Mesenchymal stem cell (in vitro differentiated cells and primary cell): Measurements from ENCODE around the gene OR2M3.

Experiments used
- DNase-seq: peaks from one replicate; pipeline ENCODE4 v3.0.0-alpha.2; 2013
- H2AFZ ChIP-seq: one replicate; pipeline ENCODE4 v1.6.1; 2013; ENCODE audit warnings: low read depth, mild to moderate bottlenecking, control low read depth, inconsistent platforms, low read length, moderate library complexity
- H2AK5ac ChIP-seq: 2 replicates; pipeline ENCODE4 v1.6.1; 2013; ENCODE audit warnings: low read length, moderate library complexity, mild to moderate bottlenecking, inconsistent platforms; ENCODE audit not compliant: severe bottlenecking
- H2BK120ac ChIP-seq: one replicate; pipeline ENCODE4 v1.6.1; 2013; ENCODE audit warnings: low read depth, mild to moderate bottlenecking, inconsistent platforms, low read length, moderate library complexity
- H2BK12ac ChIP-seq, 2 experiments: one replicate each; pipeline ENCODE4 v1.6.1; 2013; ENCODE audit warnings: inconsistent platforms in 2 of 2, low read length in 2 of 2, mild to moderate bottlenecking in 2 of 2, moderate library complexity in 2 of 2, control low read depth in 1 of 2
- H2BK15ac ChIP-seq: one replicate; pipeline ENCODE4 v1.6.1; 2013; ENCODE audit warnings: mild to moderate bottlenecking, low read depth, inconsistent platforms; ENCODE audit not compliant: poor library complexity, severe bottlenecking
- H2BK5ac ChIP-seq: 2 replicates; pipeline ENCODE4 v1.6.1; 2013; ENCODE audit warnings: low read depth, mild to moderate bottlenecking, low read length, control low read depth, inconsistent platforms; ENCODE audit not compliant: poor library complexity, severe bottlenecking
- H3K14ac ChIP-seq, 2 experiments: one replicate each; pipeline ENCODE4 v1.6.1; 2013; ENCODE audit warnings: inconsistent platforms in 2 of 2, low read length in 2 of 2, control low read depth in 1 of 2, mild to moderate bottlenecking in 1 of 2, moderate library complexity in 1 of 2
- H3K18ac ChIP-seq, 2 experiments: one replicate each; pipeline ENCODE4 v1.6.1; 2013; ENCODE audit warnings: inconsistent platforms in 2 of 2, low read length in 2 of 2, control low read depth in 1 of 2, low read depth in 1 of 2, mild to moderate bottlenecking in 1 of 2
- H3K23ac ChIP-seq, 2 experiments: one replicate each; pipeline ENCODE4 v1.6.1; 2013; ENCODE audit warnings: inconsistent platforms in 2 of 2, low read length in 2 of 2, mild to moderate bottlenecking in 2 of 2, moderate library complexity in 2 of 2, control low read depth in 1 of 2
- H3K27ac ChIP-seq: 2 replicates; pipeline ENCODE4 v1.5.1; 2013; ENCODE audit warnings: mild to moderate bottlenecking, moderate library complexity, low read length, control low read depth, inconsistent platforms; ENCODE audit not compliant: poor library complexity, severe bottlenecking
- H3K27me3 ChIP-seq, 2 experiments: 2 replicates each; pipeline versions ENCODE4 v1.6.1 to v1.7.0; 2013; ENCODE audit warnings: low read length in 2 of 2, mild to moderate bottlenecking in 2 of 2, moderate library complexity in 2 of 2, control low read depth in 1 of 2, inconsistent platforms in 1 of 2; ENCODE audit not compliant: control insufficient read depth in 1 of 2, insufficient read depth in 1 of 2
- H3K36me3 ChIP-seq, 2 experiments: 2 replicates each; pipeline versions ENCODE4 v1.6.1 to v1.7.0; 2013; ENCODE audit warnings: low read length in 2 of 2, control low read depth in 1 of 2, inconsistent platforms in 1 of 2, low read depth in 1 of 2, mild to moderate bottlenecking in 1 of 2; ENCODE audit not compliant: insufficient read depth in 2 of 2, control insufficient read depth in 1 of 2
- H3K4ac ChIP-seq, 2 experiments: one replicate each; pipeline ENCODE4 v1.6.1; 2013; ENCODE audit warnings: inconsistent platforms in 2 of 2, low read length in 2 of 2, mild to moderate bottlenecking in 2 of 2, moderate library complexity in 2 of 2, control low read depth in 1 of 2, low read depth in 1 of 2
- H3K4me1 ChIP-seq: 2 replicates; pipeline ENCODE4 v1.6.1; 2013; ENCODE audit warnings: low read depth, low read length, control low read depth; ENCODE audit not compliant: control insufficient read depth, insufficient read depth
- H3K4me2 ChIP-seq: 2 replicates; pipeline ENCODE4 v1.6.1; 2013; ENCODE audit warnings: low read length, mild to moderate bottlenecking, inconsistent platforms; ENCODE audit not compliant: poor library complexity, severe bottlenecking
- H3K4me3 ChIP-seq, 2 experiments: 2 replicates each; pipeline versions ENCODE4 v1.5.1 to v1.7.0; 2013; ENCODE audit warnings: low read length in 2 of 2, mild to moderate bottlenecking in 2 of 2, control low read depth in 1 of 2, low read depth in 1 of 2; ENCODE audit not compliant: insufficient read depth in 1 of 2
- H3K79me1 ChIP-seq: replicated peaks from 2 replicates; pipeline ENCODE4 v1.6.1; 2013; ENCODE audit warnings: mild to moderate bottlenecking, control low read depth, low read length, inconsistent platforms; ENCODE audit not compliant: poor library complexity, severe bottlenecking
- H3K9ac ChIP-seq: 2 replicates; pipeline ENCODE4 v1.7.0; 2013; ENCODE audit warnings: mild to moderate bottlenecking, low read length, moderate library complexity
- H3K9me3 ChIP-seq: 2 replicates; pipeline ENCODE4 v1.7.0; 2013; ENCODE audit warnings: mild to moderate bottlenecking, low read length; ENCODE audit not compliant: control insufficient read depth
- H4K8ac ChIP-seq: one replicate; pipeline ENCODE4 v1.6.1; 2013; ENCODE audit warnings: inconsistent platforms, mild to moderate bottlenecking, low read length, moderate library complexity
- H4K91ac ChIP-seq: one replicate; pipeline ENCODE4 v1.6.1; 2013; ENCODE audit warnings: mild to moderate bottlenecking, low read length, inconsistent platforms
- WGBS: methylation state at CpG from one replicate; pipeline ENCODE4 v1.1.7; 2013; ENCODE audit warnings: mixed read lengths; 5-methylcytosine and 5-hydroxymethylcytosine counted together

OR2M3 gene

GRCh38 chr1:248187363-248187762 lies 9.7 kb upstream of the OR2M3 start:
- H3K4ac ChIP-seq = no peak overlapping the region
- no peak overlapping the region for H2AFZ ChIP-seq
- H3K27ac ChIP-seq = no peak overlapping the region
- H3K36me3 ChIP-seq = no peaks in the 10 kb centered on the region
- H3K9ac ChIP-seq = no peak overlapping the region
- no peak for DNase-seq
- H3K14ac ChIP-seq = no peak overlapping the region
- H2AK5ac ChIP-seq = no peak overlapping the region
- no peaks in the 10 kb centered on the region for H3K79me1 ChIP-seq
- H3K9me3 ChIP-seq = peaks cover 17% of the 10 kb centered on the region
- no peak overlapping the region for H3K4me3 ChIP-seq
- no peak overlapping the region for H2BK5ac ChIP-seq
- WGBS = 52% methylated on average over 3 of the region's 3 CpGs
- H3K23ac ChIP-seq = no peak overlapping the region
- no peak overlapping the region for H3K4me2 ChIP-seq
- H3K27me3 ChIP-seq = no peaks in the 10 kb centered on the region
- H4K91ac ChIP-seq = no peak overlapping the region
- no peak overlapping the region for H2BK15ac ChIP-seq
- H3K4me1 ChIP-seq = no peaks in the 10 kb centered on the region
- H3K18ac ChIP-seq = no peak overlapping the region
- no peak overlapping the region for H4K8ac ChIP-seq
- H2BK120ac ChIP-seq = no peak overlapping the region
- no peak overlapping the region for H2BK12ac ChIP-seq

- no peak overlapping the region for H2BK12ac ChIP-seq
- no peaks in the 10 kb centered on the region for H3K4me1 ChIP-seq
- H2BK5ac ChIP-seq = no peak overlapping the region
- no peak overlapping the region for H3K4me2 ChIP-seq
- H3K36me3 ChIP-seq = no peaks in the 10 kb centered on the region
- no peak overlapping the region for H2AK5ac ChIP-seq
- H3K4ac ChIP-seq = no peak overlapping the region
- H3K14ac ChIP-seq = no peak overlapping the region
- no peak overlapping the region for H2BK120ac ChIP-seq
- no peak overlapping the region for H2AFZ ChIP-seq
- no peak overlapping the region for H3K4me3 ChIP-seq
- no peak overlapping the region for H4K91ac ChIP-seq
- no peak overlapping the region for H3K9ac ChIP-seq
- no peak overlapping the region for H3K27ac ChIP-seq
- H3K27me3 ChIP-seq = no peaks in the 10 kb centered on the region
- H3K9me3 ChIP-seq = peaks cover 17% of the 10 kb centered on the region
- WGBS = 83% methylated on average over 10 of the region's 11 CpGs
- H3K79me1 ChIP-seq = no peaks in the 10 kb centered on the region
- H3K23ac ChIP-seq = no peak overlapping the region
- no peak for DNase-seq
- H4K8ac ChIP-seq = no peak overlapping the region
- H3K18ac ChIP-seq = no peak overlapping the region
- no peak overlapping the region for H2BK15ac ChIP-seq
Observed at GRCh38 chr1:248189026-248189425, 8.0 kb upstream of the OR2M3 start.

- no peaks in the 10 kb centered on the region for H3K79me1 ChIP-seq
- H2BK15ac ChIP-seq = no peak overlapping the region
- no peak overlapping the region for H3K9ac ChIP-seq
- H3K4ac ChIP-seq = no peak overlapping the region
- H3K14ac ChIP-seq = no peak overlapping the region
- no peaks in the 10 kb centered on the region for H3K36me3 ChIP-seq
- no peak overlapping the region for H2AFZ ChIP-seq
- H4K91ac ChIP-seq = no peak overlapping the region
- no peak overlapping the region for H3K4me3 ChIP-seq
- H3K27me3 ChIP-seq = no peaks in the 10 kb centered on the region
- H2BK12ac ChIP-seq = no peak overlapping the region
- no peak overlapping the region for H2BK5ac ChIP-seq
- no peak overlapping the region for H3K27ac ChIP-seq
- no peak overlapping the region for H2AK5ac ChIP-seq
- WGBS = 20% methylated on average over 1 of the region's 1 CpG
- no peak overlapping the region for H3K23ac ChIP-seq
- no peaks in the 10 kb centered on the region for H3K4me1 ChIP-seq
- H3K18ac ChIP-seq = no peak overlapping the region
- H3K9me3 ChIP-seq = peaks cover 29% of the 10 kb centered on the region
- no peak overlapping the region for H2BK120ac ChIP-seq
- DNase-seq = no peak
- no peak overlapping the region for H4K8ac ChIP-seq
- no peak overlapping the region for H3K4me2 ChIP-seq
Observed at GRCh38 chr1:248194117-248194516, 2.9 kb upstream of the OR2M3 start.

GRCh38 chr1:248215880-248216279 lies 18.8 kb downstream of the OR2M3 start:
- no peaks in the 10 kb centered on the region for H3K4me1 ChIP-seq
- WGBS = no CpG with 5 or more reads among the region's 1 CpG
- no peak overlapping the region for H2AFZ ChIP-seq
- no peak overlapping the region for H4K91ac ChIP-seq
- no peak overlapping the region for H2BK15ac ChIP-seq
- no peak overlapping the region for H2BK120ac ChIP-seq
- H3K36me3 ChIP-seq = no peaks in the 10 kb centered on the region
- H3K4me3 ChIP-seq = no peak overlapping the region
- H3K14ac ChIP-seq = no peak overlapping the region
- no peak overlapping the region for H3K4ac ChIP-seq
- H2BK12ac ChIP-seq = no peak overlapping the region
- DNase-seq = no peak
- H3K27ac ChIP-seq = no peak overlapping the region
- peaks cover 36% of the 10 kb centered on the region for H3K9me3 ChIP-seq
- no peak overlapping the region for H3K23ac ChIP-seq
- H3K79me1 ChIP-seq = no peaks in the 10 kb centered on the region
- no peaks in the 10 kb centered on the region for H3K27me3 ChIP-seq
- H3K4me2 ChIP-seq = no peak overlapping the region
- H2BK5ac ChIP-seq = no peak overlapping the region
- no peak overlapping the region for H4K8ac ChIP-seq
- H2AK5ac ChIP-seq = no peak overlapping the region
- no peak overlapping the region for H3K9ac ChIP-seq
- no peak overlapping the region for H3K18ac ChIP-seq
